NCI-H2029 treated with DMSO at 0.1 percent for 48 hours (cell line): ENCODE measurements around the gene SLC35G6.

ENCODE experiments used
- DNase-seq: peaks from one replicate; lab custom pipeline; 2025; lab: John Stamatoyannopoulos, UW

The SLC35G6 gene

GRCh38 chr17:7502171-7502847 lies 21.1 kb downstream of the SLC35G6 start:
- DNase-seq = no peak

- no peak for DNase-seq
Observed at GRCh38 chr17:7502987-7503386, 21.7 kb downstream of the SLC35G6 start.

GRCh38 chr17:7503521-7503920 lies 22.3 kb downstream of the SLC35G6 start:
- DNase-seq = no peak

- no peak for DNase-seq
Observed at GRCh38 chr17:7508145-7508544, 26.9 kb downstream of the SLC35G6 start.

GRCh38 chr17:7508846-7509245 lies 27.6 kb downstream of the SLC35G6 start:
- DNase-seq = no peak

- no peak for DNase-seq
Observed at GRCh38 chr17:7509937-7510336, 28.7 kb downstream of the SLC35G6 start.

- no peak for DNase-seq
Observed at GRCh38 chr17:7511108-7511507, 29.9 kb downstream of the SLC35G6 start.

- DNase-seq = no peak
Observed at GRCh38 chr17:7512105-7512504, 30.9 kb downstream of the SLC35G6 start.

- no peak for DNase-seq
Observed at GRCh38 chr17:7512824-7513540, 31.7 kb downstream of the SLC35G6 start.

GRCh38 chr17:7513850-7514419 lies 32.7 kb downstream of the SLC35G6 start:
- no peak for DNase-seq

GRCh38 chr17:7515911-7516610 lies 34.8 kb downstream of the SLC35G6 start:
- DNase-seq = no peak

GRCh38 chr17:7523033-7523432 lies 41.8 kb downstream of the SLC35G6 start:
- no peak for DNase-seq

- no peak for DNase-seq
Observed at GRCh38 chr17:7528842-7529241, 47.6 kb downstream of the SLC35G6 start.

GRCh38 chr17:7530023-7530900 lies 49.0 kb downstream of the SLC35G6 start:
- no peak for DNase-seq
